Measurements from ENCODE around the gene FAM78B.

FAM78B gene

DNA sequence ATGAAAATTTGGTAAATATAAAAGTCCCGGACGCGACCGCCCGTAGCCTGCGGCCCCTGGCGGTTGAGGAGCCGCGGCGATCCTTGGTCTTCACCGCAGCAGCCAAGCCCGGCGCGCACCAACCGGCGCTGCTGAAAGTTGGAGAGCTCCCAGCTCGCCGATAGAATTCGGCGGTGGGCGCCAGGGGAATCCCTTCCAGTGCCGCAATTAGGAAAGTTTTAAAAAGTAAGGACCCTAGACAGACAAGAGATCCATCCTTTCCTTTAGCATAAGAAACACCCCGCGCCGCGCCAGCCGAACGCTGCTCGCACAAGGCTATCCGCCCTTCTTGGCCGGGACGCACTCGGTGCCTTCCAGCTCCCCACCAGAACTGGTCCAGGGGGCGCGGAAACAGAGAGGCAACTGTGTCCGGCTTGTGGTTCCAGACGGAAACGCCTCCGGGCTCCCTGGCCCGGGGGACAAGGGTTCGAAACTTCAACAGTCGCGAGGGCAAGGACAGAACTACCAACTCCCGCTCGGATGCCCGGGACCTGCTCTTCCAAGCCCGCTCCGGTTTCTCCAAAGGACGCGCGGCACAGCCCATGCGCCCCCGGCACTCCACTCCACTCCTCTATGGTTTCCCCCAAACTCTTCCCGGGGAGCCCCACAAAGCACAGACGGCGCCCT, 1.7 kb downstream of the FAM78B start:
- no peak for DNase-seq (ENCODE audit: low read depth, low spot score)

DNA sequence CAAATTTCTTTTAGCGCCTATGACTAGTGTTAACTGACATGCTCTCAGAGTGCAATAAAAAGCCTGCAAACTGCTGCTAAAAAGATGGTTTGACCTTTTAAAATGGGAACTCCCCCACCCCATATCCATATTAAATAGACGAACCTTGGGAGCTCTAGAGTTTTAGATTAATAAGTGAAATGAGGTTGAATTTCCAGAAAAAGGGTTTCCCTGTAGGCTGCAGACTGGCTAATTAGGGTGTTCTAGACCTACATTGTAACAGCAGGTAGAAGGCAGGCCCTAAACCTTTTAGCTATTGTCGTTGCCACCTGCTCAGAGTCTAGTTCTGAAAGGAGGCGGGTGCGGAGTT, 2.2 kb downstream of the FAM78B start:
- no peak for DNase-seq (ENCODE audit: low read depth, low spot score)

DNA sequence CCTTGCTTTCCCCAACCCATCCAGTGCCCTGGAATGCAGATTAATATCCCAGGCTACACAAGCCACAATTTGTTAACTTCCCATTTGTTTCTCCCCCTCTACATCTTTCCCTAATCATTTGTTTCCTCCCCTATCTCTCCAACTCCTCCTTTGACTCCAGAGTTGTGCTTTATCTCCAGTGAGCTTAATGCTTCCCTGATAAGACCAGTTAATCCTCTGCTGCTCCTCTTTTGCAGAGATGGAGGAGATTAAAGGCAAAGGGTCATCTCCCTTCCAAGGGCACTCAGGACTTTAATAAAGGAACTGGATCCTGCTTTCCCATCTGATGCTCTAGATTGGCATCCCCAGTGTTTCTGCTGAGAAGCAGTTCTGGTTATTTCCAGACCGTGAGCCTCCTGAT, 7.1 kb downstream of the FAM78B start:
- no peak for DNase-seq (ENCODE audit: low read depth, low spot score)

DNA sequence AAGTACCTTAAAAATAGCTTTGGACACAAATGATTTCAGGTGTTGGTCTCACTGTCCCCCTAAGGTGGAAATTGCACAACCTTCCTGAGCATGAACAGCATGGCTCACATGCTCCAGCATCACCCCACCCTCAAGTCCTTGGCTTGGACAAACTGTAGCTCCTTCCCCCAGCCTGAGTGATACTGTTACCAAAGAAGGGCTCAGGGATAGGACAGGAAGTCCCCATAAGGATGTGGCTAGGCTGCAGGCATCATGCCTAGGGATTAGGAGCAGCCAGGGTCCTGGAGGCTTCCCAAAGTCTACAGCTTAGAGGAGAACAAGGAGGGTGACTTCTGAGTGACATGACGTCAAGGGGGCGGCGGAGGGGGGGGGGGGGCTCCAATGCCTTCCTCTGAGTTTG, 10.1 kb downstream of the FAM78B start:
- no peak for DNase-seq (ENCODE audit: low read depth, low spot score)

DNA sequence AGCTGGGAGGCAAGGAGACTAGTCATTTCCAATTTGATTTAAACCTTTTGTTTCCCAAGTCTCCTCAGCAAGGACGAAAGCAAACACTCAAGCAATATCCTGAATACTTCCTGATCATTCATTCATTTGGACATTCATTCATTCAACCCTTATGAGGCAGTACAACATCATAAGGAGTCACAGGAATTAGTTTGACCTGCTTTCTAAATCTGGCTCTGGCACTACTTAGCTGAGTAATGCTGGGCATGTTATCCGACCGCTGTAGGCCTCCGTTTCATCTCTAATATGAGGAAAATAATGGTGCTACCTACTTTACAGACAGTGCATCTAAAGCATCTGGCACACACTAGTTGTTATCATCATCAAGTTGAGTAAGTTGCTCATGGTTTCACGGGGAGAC, 11.7 kb downstream of the FAM78B start:
- no peak for DNase-seq (ENCODE audit: low read depth, low spot score)

DNA sequence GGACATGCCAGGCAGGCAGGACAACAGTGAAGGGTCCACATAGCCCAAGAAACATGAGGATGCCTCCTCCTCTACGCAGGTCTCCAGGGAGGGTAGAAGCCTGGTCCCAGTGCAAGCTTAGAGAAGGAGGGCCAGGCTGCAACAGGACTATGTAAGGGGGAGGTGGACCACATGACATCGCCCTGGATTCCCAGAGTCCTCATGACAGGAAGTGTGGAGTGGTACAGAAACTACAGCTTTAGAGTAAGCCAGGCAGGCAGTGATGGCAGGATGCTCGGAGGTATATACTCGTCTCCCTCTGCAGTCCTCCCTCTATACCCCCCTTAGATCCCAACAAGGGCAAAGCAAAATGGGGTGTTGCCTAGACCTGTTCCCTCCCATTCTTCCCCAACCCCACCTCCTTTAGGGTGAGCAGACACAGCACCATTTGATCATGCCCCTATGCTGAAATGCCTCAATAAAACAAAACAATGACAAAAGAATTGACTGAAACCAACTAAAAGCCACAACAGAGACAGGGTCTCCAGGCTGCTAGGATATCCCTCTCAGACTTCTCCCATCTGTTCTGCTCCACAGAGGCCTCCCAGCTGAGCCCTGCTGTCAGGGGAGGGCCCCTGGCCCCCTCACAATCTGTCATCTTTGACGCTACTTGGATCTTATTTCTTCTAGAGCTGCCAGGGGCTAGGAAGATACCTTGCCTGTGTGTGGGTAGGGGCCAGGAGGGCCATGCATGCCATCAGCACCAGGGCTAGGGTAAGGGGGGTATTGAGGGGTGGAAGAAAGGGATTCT, 13.1 kb downstream of the FAM78B start:
- no peak for DNase-seq (ENCODE audit: low read depth, low spot score)

DNA sequence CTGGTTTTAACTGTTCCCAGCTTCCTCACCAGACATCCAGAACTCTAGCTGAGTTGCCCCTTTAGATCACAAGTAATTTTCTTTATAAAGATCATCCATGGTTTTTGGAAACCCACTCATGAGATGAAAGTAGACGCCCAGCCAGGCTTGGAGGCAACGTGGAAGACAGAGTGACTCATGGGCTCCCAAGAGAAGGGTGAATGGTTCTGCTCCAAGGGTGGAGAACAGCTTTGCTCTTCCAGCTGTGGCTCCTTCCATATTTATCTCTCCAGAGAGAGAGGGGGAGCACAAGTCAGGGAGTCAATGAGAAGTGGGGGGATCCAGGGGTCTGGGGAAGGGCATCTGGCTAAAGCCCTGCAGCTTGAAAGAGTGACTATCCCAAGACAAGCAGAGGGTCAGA, 13.8 kb downstream of the FAM78B start:
- DNase-seq (ENCODE audit: low read depth, low spot score) = no peak

DNA sequence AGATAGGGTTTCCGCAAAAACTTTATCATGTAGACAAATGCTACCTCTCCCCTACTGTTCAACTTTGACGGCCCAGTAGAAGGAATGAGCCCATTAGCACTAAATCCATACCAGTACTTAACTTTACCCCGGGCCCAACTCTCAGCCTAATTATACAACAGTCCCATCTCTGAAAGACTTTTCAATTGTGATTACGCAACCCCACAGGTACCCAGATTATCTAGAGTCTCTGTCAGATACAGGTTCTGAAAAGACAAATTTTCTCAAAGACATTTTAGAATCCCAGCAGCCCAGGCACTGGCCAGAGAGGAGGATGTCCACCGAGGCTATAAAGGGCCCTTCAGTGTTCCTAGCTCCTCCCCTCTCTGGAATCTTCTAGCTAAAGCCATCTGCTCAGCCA, 15.0 kb downstream of the FAM78B start:
- DNase-seq (ENCODE audit: low read depth, low spot score) = no peak

DNA sequence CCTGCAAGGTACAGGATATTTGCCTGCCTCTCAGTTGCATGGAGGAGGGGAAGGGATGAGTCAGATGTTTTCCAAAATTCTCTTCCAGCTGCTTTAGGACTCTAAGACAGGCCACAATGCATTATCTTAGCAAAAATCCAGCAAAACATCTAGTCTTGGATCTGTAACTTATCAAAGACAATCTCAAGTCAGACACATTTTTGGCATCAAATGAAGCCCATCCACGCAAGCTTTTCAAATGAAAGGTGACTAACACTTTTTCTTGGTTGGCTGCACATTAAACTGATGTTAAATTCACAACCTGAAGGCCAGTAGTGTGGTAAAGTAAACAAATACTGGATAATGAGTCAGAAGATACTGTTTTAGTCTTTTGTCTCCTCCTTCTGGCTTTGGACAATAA, 21.3 kb downstream of the FAM78B start:
- no peak for DNase-seq (ENCODE audit: low read depth, low spot score)

DNA sequence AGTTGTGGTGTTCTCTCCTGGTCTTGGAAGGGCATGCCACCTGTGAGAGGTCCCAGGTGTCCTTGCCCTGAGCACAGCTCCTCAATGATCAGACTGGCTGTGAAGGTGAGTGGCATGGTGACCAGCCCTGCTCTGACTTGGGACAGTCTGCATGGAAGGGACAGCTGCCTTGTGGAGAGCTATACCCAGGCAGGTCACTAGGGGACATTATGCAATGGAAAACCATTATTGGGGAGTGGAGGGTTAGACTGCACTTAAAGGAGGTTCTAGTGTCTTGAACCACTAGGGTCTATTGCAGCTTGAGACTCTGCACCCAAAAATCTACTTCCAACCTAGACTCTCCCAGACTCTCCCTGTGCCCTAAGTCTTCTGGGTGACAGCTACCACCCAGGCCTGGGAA, 24.8 kb downstream of the FAM78B start:
- DNase-seq (ENCODE audit: low read depth, low spot score) = no peak

DNA sequence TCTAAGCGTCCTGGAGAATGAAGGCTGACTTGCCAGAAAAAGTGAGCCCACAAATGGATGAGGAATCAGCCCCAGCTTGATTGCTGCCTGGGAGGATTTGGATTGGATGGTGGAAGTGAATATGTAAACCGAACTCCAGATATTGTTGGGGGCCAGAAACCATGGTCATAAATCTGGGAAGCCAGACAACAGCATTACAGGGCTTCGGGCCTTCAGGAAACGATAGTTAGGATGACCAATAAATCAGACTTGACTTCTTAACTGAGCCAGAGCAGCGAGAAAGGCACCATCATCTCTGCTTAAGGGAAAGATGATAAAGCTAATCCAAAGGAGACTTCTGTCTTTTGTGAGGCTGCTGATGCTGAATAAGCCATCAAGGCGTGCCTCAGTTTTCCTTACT, 26.6 kb downstream of the FAM78B start:
- no peak for DNase-seq (ENCODE audit: low read depth, low spot score)

DNA sequence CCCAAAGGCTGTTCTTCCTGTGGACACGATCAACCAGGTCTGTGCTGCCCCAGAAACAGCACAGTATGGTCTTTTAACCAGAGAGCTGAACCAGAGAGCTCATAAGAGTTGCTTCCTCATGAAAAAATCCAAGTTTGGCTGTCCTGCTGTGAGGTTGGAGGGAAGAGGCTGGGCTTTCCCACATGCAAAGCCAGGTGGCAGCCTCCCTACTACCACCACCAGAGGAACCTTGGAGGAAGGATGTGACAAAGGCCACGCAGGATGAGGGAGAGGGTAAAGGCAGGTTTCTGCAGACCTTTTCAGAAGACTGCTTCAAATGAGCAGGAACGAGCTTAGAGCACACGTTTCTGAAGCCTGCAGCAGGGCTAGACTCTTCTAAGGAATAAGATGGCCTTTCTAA, 27.1 kb downstream of the FAM78B start:
- no peak for DNase-seq (ENCODE audit: low read depth, low spot score)

DNA sequence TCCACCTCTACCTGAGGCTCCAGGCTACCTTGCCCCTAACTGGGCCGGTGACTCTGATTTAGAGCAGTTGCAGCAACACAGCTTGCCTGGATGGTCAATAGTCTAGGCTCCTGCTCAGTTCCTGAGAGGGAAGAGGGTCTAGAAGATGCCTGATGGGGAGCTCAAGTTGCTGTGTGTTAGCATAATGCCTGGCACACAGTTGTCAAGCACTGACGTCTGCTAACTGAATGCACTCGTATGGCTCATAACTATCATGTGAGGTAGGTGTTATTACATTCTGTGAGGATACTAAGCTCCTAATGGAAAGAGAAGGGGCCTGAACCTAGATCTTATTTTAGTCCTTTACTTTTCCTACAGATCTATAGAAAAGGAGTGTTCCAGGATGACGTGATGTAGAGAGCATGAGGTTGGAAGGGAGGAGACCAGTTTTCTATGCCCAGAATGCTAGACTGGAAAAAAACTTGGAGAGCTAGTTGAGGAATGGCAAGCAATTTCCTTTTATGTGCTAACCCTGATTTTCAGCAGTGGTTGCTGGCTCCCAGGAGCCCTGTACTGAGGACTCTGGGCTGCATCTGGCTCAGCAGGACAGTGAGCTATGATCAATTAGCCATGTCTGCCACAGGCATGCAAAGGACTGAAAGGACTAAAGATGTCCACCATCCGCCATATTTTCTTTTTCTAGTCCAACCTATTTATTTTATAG, 30.0 kb downstream of the FAM78B start:
- no peak for DNase-seq (ENCODE audit: low read depth, low spot score)

DNA sequence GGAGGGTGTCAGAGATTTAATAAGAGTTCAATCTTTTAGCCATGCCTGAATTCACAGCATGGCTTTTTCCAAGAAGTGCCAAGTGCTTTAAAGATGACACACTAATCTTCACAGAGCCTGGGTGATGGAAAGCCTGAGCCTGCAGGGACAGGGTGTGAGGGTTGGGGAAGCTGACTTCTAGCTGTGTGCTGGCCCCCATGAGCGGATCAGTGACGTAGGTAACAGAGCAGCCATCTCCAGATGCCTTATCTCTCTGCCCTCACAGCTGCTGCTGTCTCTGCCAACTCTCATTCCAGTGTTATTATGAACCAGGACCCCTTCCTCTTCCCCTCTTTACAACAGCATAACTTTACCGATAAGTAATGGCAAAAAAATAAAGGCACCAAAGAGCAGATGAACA, 30.6 kb downstream of the FAM78B start:
- DNase-seq (ENCODE audit: low read depth, low spot score) = no peak

DNA sequence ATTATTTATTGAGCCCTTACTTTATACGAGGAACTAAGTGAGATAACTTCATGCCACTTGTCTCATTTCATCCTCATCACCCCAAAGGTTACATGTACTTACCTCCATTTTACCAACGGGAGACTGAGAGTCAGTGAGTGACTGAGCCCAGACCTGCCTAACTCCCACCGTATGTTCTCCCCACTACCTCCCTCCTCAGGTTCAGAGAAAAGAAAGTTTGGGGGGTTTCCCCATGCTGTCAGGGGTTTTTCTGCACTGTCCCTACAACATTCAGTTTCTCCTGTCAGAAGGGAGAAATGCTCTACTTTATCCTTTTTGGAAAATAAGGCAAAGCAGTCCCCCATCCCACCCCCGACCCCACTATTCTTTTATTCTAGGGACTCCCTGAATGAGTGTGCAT, 32.9 kb downstream of the FAM78B start:
- no peak for DNase-seq (ENCODE audit: low read depth, low spot score)

DNA sequence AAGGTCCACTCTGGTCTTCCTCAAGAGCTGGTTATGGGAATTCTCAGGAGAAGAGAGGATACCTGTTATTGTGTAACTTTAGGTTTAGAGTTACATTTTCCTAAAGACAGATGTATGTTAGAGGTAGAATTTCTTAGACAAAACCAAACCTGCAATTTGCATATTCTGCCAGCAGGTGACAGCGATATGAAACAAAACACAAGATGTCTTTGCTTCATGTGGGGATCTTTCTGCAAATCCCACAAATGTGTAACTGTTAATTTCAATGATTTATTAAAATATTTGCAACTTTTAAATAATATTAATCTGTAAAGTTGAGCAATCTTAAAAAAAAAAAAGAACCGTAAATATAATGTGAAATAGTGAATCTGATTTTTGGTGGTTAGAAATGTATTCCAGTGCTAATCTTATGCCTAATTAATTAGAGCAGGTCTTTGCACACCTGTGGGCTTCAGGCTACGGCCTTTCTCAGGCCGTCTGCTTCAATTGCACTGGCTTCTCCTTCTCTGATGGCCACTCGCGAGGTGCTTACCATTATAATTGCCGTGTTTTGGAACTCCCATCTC, 33.4 kb downstream of the FAM78B start:
- no peak for DNase-seq (ENCODE audit: low read depth, low spot score)

DNA sequence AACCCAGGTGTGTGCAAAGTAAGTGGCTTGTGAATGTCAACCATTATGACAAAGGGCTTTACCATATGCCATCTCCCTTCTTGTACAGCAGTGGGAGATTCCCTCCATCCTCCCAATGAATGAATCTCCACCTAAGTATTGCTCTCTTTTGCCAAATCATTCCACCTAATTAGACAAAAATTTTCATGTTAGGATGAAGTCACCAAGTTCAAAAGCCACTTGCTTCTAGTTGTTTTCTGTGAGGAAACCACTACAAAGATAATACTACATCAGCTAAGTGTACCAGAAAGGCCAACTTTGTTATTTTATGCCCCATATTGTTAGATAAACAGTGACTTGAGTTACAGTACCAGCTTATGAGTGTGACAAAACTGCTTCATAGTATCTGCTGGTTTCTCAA, 34.3 kb downstream of the FAM78B start:
- no peak for DNase-seq (ENCODE audit: low read depth, low spot score)

DNA sequence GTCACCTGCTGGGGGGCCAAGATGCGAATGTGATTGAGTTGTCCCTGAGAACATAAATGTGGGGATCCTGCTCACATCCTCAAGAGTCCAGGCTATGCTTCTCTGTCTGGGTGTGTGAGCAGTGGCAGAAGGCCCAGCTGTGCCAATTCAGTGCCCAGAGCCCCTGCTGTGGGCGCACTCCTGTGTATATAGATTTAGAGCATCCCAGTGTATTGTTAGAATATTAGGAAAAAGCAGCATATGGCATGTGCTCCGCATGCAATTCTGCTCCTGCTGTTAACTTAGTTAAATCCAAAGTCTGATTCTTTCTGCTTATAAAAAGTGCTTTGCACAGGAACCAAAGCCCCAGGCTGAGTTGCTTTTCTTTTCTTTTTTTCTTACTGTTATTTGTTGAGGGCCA, 37.8 kb downstream of the FAM78B start:
- DNase-seq (ENCODE audit: low read depth, low spot score) = no peak

DNA sequence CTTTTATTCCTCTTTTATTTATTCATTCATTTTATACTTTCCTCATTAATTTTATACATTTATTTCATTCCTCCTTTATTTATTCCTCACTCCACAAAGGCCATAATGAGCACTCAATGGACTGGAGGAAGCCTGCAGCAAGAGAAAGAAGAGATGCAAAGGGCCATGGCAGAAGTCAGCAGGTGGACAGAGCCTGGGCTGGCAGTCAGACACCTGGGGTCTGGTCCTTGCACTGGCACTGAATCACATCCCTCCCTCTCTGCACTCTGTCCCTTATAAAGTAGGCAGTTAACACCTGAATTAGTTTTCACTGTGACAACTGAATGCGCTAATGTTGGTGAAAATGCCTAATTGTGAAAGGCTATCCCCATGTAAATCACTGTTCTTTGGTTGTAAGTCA, 38.6 kb downstream of the FAM78B start:
- DNase-seq (ENCODE audit: low read depth, low spot score) = no peak

DNA sequence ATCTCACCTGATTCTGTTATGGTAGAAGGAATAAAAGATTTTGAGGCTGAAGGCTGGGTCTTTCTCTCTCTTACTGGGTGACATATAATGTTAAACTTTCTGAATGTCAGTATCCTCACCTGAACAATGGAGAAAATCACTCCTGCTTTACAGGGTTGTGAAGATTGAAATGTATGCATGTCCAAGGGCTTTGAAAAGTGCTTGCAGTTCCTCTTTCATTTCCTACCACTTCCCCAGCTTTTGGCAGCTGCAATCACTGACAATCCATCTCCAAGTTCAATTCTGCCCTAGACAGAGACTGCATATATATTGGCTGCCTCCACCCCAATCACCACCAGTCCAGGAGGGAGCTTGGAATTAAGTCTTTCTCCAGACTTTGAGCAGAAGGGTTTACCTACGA, 39.8 kb downstream of the FAM78B start:
- no peak for DNase-seq (ENCODE audit: low read depth, low spot score)

DNA sequence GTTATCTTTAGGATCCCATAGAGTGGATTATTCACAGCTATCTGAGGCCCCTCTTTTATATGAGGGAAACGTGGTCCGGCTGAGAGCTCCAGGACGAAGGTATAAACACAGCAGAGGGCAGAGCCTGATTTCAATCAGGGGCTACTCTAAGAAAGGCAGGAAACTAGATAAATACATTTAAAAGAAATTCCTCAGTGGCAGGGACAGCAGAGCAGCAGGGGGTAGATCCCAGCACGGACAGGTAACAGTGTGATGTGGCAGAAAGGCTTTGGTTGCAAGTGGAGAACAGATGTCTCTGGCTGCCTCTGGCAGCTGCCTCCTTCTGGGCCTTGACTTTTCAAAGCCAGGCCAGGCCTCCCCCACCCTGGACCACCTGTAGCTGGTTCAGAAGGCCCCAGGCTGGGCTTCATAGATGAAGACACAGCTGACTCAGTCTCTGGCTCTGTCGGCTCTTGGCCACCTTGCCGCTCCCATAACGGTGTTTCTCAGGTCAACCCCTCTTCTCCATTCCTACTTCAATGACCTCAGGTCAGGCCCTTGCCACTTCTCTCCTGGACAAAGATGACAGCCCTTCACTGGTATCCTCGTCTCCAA, 43.8 kb downstream of the FAM78B start:
- no peak for DNase-seq (ENCODE audit: low read depth, low spot score)

DNA sequence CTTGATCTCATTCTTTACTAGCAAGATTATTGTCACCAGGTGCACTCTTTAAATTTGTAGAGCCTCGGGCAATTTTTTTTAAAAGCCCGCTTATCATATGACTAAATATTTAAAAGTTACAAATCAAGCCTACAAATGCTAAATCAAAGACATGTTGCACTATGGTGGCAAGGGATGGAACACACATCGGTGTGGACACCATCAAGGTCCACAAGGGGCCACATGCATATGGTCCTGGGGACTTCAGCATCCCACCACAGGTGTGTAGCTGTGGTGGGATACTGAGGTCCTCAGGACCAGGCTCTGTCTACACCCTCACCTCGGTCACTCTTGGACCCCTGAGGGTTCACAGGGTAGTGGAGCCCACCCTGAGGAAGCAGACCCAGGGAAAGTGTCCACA, 45.8 kb downstream of the FAM78B start:
- DNase-seq (ENCODE audit: low read depth, low spot score) = no peak
